DMS153 (cell line): ENCODE measurements around the gene CR1L.
"Not testable (repeated sequence)": the region's sequence is repeated elsewhere in the genome, so short reads cannot be mapped to it uniquely, and the experiment has no call there.

Experiments
- DNase-seq: peaks from one replicate; lab custom pipeline; 2025; lab: John Stamatoyannopoulos, UW

The CR1L gene

GRCh38 chr1:207682872-207683434, 38.0 kb downstream of the CR1L start:
- not testable (repeated sequence) for DNase-seq

GRCh38 chr1:207690551-207690950, 45.6 kb downstream of the CR1L start:
- DNase-seq: not testable (repeated sequence)

- no peak for DNase-seq
Measured at GRCh38 chr1:207691010-207691409, 46.1 kb downstream of the CR1L start.

- DNase-seq: no peak
Measured at GRCh38 chr1:207691841-207692240, 46.9 kb downstream of the CR1L start.

GRCh38 chr1:207692291-207692690, 47.4 kb downstream of the CR1L start:
- not testable (repeated sequence) for DNase-seq

- no peak for DNase-seq
Measured at GRCh38 chr1:207695891-207696290, 51.0 kb downstream of the CR1L start.

- DNase-seq: peak; percentile 53
Measured at GRCh38 chr1:207698822-207699483, 54.0 kb downstream of the CR1L start.

- no peak for DNase-seq
Measured at GRCh38 chr1:207702317-207702716, 57.4 kb downstream of the CR1L start.

GRCh38 chr1:207703712-207704111, 58.8 kb downstream of the CR1L start:
- DNase-seq: no peak

- not testable (repeated sequence) for DNase-seq
Measured at GRCh38 chr1:207708004-207708403, 63.1 kb downstream of the CR1L start.

GRCh38 chr1:207711285-207711684, 66.4 kb downstream of the CR1L start:
- no peak for DNase-seq

- DNase-seq: not testable (repeated sequence)
Measured at GRCh38 chr1:207712701-207713100, 67.8 kb downstream of the CR1L start.

- DNase-seq: no peak
Measured at GRCh38 chr1:207713529-207713928, 68.6 kb downstream of the CR1L start.

GRCh38 chr1:207719234-207719633, 74.3 kb downstream of the CR1L start:
- DNase-seq: no peak

GRCh38 chr1:207728200-207728858, 83.4 kb downstream of the CR1L start:
- DNase-seq: not testable (repeated sequence)

- DNase-seq: not testable (repeated sequence)
Measured at GRCh38 chr1:207737503-207738157, 92.7 kb downstream of the CR1L start.

- not testable (repeated sequence) for DNase-seq
Measured at GRCh38 chr1:207738158-207738659, 93.3 kb downstream of the CR1L start.

GRCh38 chr1:207740207-207740606, 95.3 kb downstream of the CR1L start:
- no peak for DNase-seq

- no peak for DNase-seq
Measured at GRCh38 chr1:207742850-207743555, 98.1 kb downstream of the CR1L start.

GRCh38 chr1:207744000-207744534, 99.1 kb downstream of the CR1L start:
- DNase-seq: no peak

GRCh38 chr1:207745285-207745684, 100.4 kb downstream of the CR1L start:
- no peak for DNase-seq
